ENCODE data around the gene LRRTM2. TPM values are rescaled to one million over a fixed set of nuclear protein-coding genes. Genes with fewer than 3 reads are reported as not detected.

The LRRTM2 gene
- total and polyA plus RNA-seq, 2 of the 4 experiments (the other 2 are of a cell fraction) = 0.53 to 2.0 TPM

- no peak overlapping the region for H4K91ac ChIP-seq (ENCODE audit: insufficient read depth, low read depth, low read length)
- H3K9ac ChIP-seq (ENCODE audit: low read depth, low read length) = no peak overlapping the region
- no peak overlapping the region for H2AK5ac ChIP-seq (ENCODE audit: low read depth, low read length)
- H2BK120ac ChIP-seq (ENCODE audit: low read depth, low read length) = no peak overlapping the region
- no peak overlapping the region for H3K27ac ChIP-seq (ENCODE audit: insufficient read depth, low read length)
- no peak overlapping the region for H2AK9ac ChIP-seq (replicated peaks; ENCODE audit: low read depth, low read length, poor library complexity)
- BruUV-seq (replicated peaks) = no TSS peak
- no peaks in the 10 kb centered on the region for H3K27me3 ChIP-seq (ENCODE audit: control insufficient read depth, insufficient read depth, low read length)
- H4K5ac ChIP-seq (ENCODE audit: low read depth, low read length) = no peak overlapping the region
- no peaks in the 10 kb centered on the region; the same call in 1 of the 2 replicates for H3K9me1 ChIP-seq (ENCODE audit: insufficient read depth, low read length)
- H3K79me1 ChIP-seq (ENCODE audit: low read depth in 1 of 2, low read length in 2 of 2) = peaks cover 22 to 61% of the 10 kb centered on the region in 2 experiments
- no peak overlapping the region for H3K56ac ChIP-seq (ENCODE audit: extremely low read depth, insufficient read depth, low read length)
- H3K9me3 ChIP-seq (ENCODE audit: control insufficient read depth, insufficient read depth, low read length) = peaks cover 2% of the 10 kb centered on the region
- no peak overlapping the region for H3K4me3 ChIP-seq (ENCODE audit: insufficient read depth, low read depth, low read length)
- DNase-seq (no peak), ATAC-seq (ENCODE audit: low read depth) (no peak)
- POLR2A ChIA-PET (ENCODE audit: unreplicated experiment) = no interaction called here
- no peak overlapping the region for H3K18ac ChIP-seq (ENCODE audit: low read depth, low read length)
- no peak overlapping the region for H2AFZ ChIP-seq (replicated peaks; ENCODE audit: low read length, poor library complexity)
- no peak overlapping the region for H4K8ac ChIP-seq (ENCODE audit: low read depth in 2 of 2, low read length in 2 of 2)
- H3K23ac ChIP-seq (ENCODE audit: low read depth, low read length) = no peak overlapping the region
- H3K36me3 ChIP-seq (ENCODE audit: control insufficient read depth, insufficient read depth, low read length) = peaks cover 26% of the 10 kb centered on the region
- no peak overlapping the region for H3K4me2 ChIP-seq (ENCODE audit: low read depth, low read length)
- 90% methylated on average over 3 of the region's 4 CpGs; no CpG with 5 or more reads in 1 of the 2 experiments for WGBS, 2 experiments (ENCODE audit: extremely low coverage in 2 of 2, insufficient read length in 1 of 2)
- no peaks in the 10 kb centered on the region; the same call in 1 of the 2 replicates for H4K20me1 ChIP-seq (ENCODE audit: insufficient read depth, low read length)
- no peak overlapping the region for H3K14ac ChIP-seq (replicated peaks; ENCODE audit: low read depth, low read length)
- H2BK20ac ChIP-seq (ENCODE audit: low read depth, low read length) = no peak overlapping the region
- H2BK5ac ChIP-seq (ENCODE audit: low read depth, low read length, poor library complexity, severe bottlenecking) = no peak overlapping the region
- H2BK15ac ChIP-seq (ENCODE audit: low read depth, low read length) = no peak overlapping the region
- H3K4ac ChIP-seq (ENCODE audit: low read depth, low read length) = no peak overlapping the region
- CTCF ChIA-PET = no interaction called here
- in situ Hi-C loops (cut with MboI; ENCODE audit: low sequenced_read_pairs) (no loop called here), intact Hi-C loops (cut with micrococcal nuclease) (no loop called here), dilution Hi-C loops (cut with HindIII; ENCODE audit: low sequenced_read_pairs, unreplicated experiment) (no loop called here)
- no peaks in the 10 kb centered on the region; the same call in 1 of the 2 replicates for H3K4me1 ChIP-seq (ENCODE audit: control insufficient read depth, insufficient read depth, low read length)
- TF ChIP-seq NFE2L2 (IDR thresholded peaks at IDR 0.05; ENCODE audit: low read depth, low read length) = no peak
Measured at GRCh38 chr5:138912093-138912492, 37.0 kb upstream of the LRRTM2 start.
